HepG2 (cell line): ENCODE measurements around the gene C2orf80. TPM values are rescaled to one million over a fixed set of nuclear protein-coding genes. Genes with fewer than 3 reads are reported as not detected.

Experiments
- ATAC-seq: fragments of 200-7000 bp; cut with Tn5 transposase; 3 replicates; pipeline ENCODE4 v1.9.1; 2020; ENCODE audit warnings: mild to moderate bottlenecking, moderate library complexity
- BruUV-seq: library from RNA; stranded (reverse); fragments of 400-500 nt; replicated peaks from 2 replicates; lab custom pipeline; 2021; lab: Mats Ljungman, UMichigan
- CTCF ChIA-PET: fragments of 300-600 bp; formaldehyde crosslinking; extraction: SDS; loops from one replicate; lab custom pipeline; 2021; ENCODE audit warnings: low total read pairs, inconsistent platforms, low intra/inter-chr PET ratio; lab: Yijun Ruan, JAX
- POLR2A ChIA-PET: fragments of 350-600 bp; sonication (Branson Sonifier 250); formaldehyde crosslinking; loops from one replicate; lab custom pipeline; 2020; ENCODE audit warnings: antibody characterized with exemption, inconsistent platforms; lab: Yijun Ruan, JAX
- DNase-seq: peaks from one replicate; pipeline ENCODE4 v3.0.0-alpha.2; 2015; ENCODE audit warnings: low spot score
- FAIRE-seq: peaks from 3 replicates; lab custom pipeline; 2011; peaks lifted over from hg19 to GRCh38; lab: Jason Lieb, UNC
- H2AFZ ChIP-seq: one replicate; pipeline ENCODE4 v1.6.1; 2011; ENCODE audit warnings: low read length, inconsistent platforms
- H3K27ac ChIP-seq: fragments of 300-600 bp; 3 replicates; pipeline ENCODE4 v1.8.0; 2011; ENCODE audit warnings: mixed run types, mild to moderate bottlenecking, mixed read lengths, low read length, inconsistent platforms; ENCODE audit not compliant: insufficient read depth; ENCODE audit errors: extremely low read length
- H3K27me3 ChIP-seq, 2 experiments: fragments of 200-600 bp in 1 of 2; 2 replicates in 1 of 2; 3 replicates in 1 of 2; pipeline versions ENCODE4 v1.6.0 to v1.8.0; 2011; ENCODE audit warnings: low read length in 2 of 2, mild to moderate bottlenecking in 2 of 2, moderate library complexity in 2 of 2, inconsistent platforms in 1 of 2; ENCODE audit not compliant: insufficient read depth in 2 of 2, control insufficient read depth in 1 of 2
- H3K36me3 ChIP-seq, 2 experiments: fragments of 200-600 bp in 1 of 2; replicated peaks in 1 of 2; 2 replicates in 1 of 2; 3 replicates in 1 of 2; pipeline versions ENCODE4 v1.5.1 to v1.8.0; 2011; ENCODE audit warnings: low read length in 2 of 2, inconsistent platforms in 1 of 2; ENCODE audit not compliant: insufficient read depth in 2 of 2, control insufficient read depth in 1 of 2
- H3K4me1 ChIP-seq: 2 replicates; pipeline ENCODE4 v1.5.1; 2012; ENCODE audit warnings: low read length, inconsistent platforms; ENCODE audit not compliant: insufficient read depth
- H3K4me2 ChIP-seq: 2 replicates; pipeline ENCODE4 v1.6.0; 2011; ENCODE audit warnings: low read depth, low read length, inconsistent platforms
- H3K4me3 ChIP-seq, 3 experiments: fragments of 200-600 bp in 1 of 3; sonication (generic), shearing (Covaris generic) in 1 of 3; replicated peaks in 1 of 3; 2 replicates each; pipeline ENCODE4 v1.5.1; 2011 to 2016; ENCODE audit warnings: low read length in 3 of 3, inconsistent platforms in 2 of 3, low read depth in 2 of 3, mild to moderate bottlenecking in 2 of 3, control low read depth in 1 of 3, mixed read lengths in 1 of 3; ENCODE audit not compliant: insufficient read depth in 1 of 3
- H3K79me2 ChIP-seq: one replicate; pipeline ENCODE4 v1.6.1; 2011; ENCODE audit warnings: low read length, inconsistent platforms; ENCODE audit not compliant: insufficient read depth
- H3K9ac ChIP-seq: 2 replicates; pipeline ENCODE4 v1.6.0; 2011; ENCODE audit warnings: mild to moderate bottlenecking, low read depth, low read length, inconsistent platforms; ENCODE audit not compliant: insufficient read depth
- H3K9me3 ChIP-seq: 2 replicates; pipeline ENCODE4 v1.5.1; 2012; ENCODE audit warnings: mild to moderate bottlenecking, low read length
- H4K20me1 ChIP-seq: 2 replicates; pipeline ENCODE4 v1.6.0; 2011; ENCODE audit warnings: inconsistent platforms, mild to moderate bottlenecking, low read length, moderate library complexity; ENCODE audit not compliant: insufficient read depth
- CREM ChIP-seq, 2 experiments: sonication (generic) in 1 of 2; formaldehyde crosslinking in 1 of 2; IDR thresholded peaks; 2 replicates each; pipeline versions ENCODE4 v1.4.0 to v1.6.1; 2016 to 2020; ENCODE audit warnings: antibody characterized with exemption in 1 of 2, mild to moderate bottlenecking in 1 of 2, missing genetic modification reagents in 1 of 2
- FOXA3 ChIP-seq: IDR thresholded peaks from 2 replicates; pipeline ENCODE4 v1.6.1; 2016; ENCODE audit warnings: missing genetic modification reagents, missing compliant biosample characterization
- GMEB2 ChIP-seq: IDR thresholded peaks from 2 replicates; pipeline ENCODE4 v1.6.1; 2016; ENCODE audit warnings: missing biosample characterization, missing genetic modification reagents, low read depth
- MNT ChIP-seq: fragments of 450-650 bp; IDR thresholded peaks from 2 replicates; pipeline ENCODE4 v1.6.1; 2016
- MTA1 ChIP-seq: sonication (generic); formaldehyde crosslinking; IDR thresholded peaks from 2 replicates; pipeline ENCODE4 v1.4.0; 2020; ENCODE audit warnings: missing genetic modification reagents, mild to moderate bottlenecking, borderline replicate concordance
- ZNF567 ChIP-seq: sonication (generic); formaldehyde crosslinking; IDR thresholded peaks from 2 replicates; pipeline ENCODE4 v1.8.1; 2023; ENCODE audit warnings: mild to moderate bottlenecking, missing genetic modification reagents, borderline replicate concordance
- WGBS: methylation state at CpG from one replicate; pipeline ENCODE4 v1.1.6; 2017; ENCODE audit warnings: low lambda C conversion rate; 5-methylcytosine and 5-hydroxymethylcytosine counted together
- in situ Hi-C: cut with HindIII; loops from 2 replicates; pipeline ENCODE4 v1.10.0; 2017; ENCODE audit warnings: low pct_unique_long_range_greater_than_20kb; ENCODE audit not compliant: extremely low pct_ligation_motif_present
- intact Hi-C: fragments of 100-400 bp; cut with micrococcal nuclease; formaldehyde crosslinking; loops from one replicate; pipeline ENCODE4 v1.10.0; 2022; ENCODE audit not compliant: unreplicated experiment
- polyA plus RNA-seq, 8 experiments: library from polyadenylated mRNA; depleted of rRNA in 3 of 8; stranded (reverse) in 7 of 8; unstranded in 1 of 8; fragments of >200 nt; fragmentation: Illumina TruSeq in 4 of 8; extraction: Trizol in 4 of 8; gene quantifications; 2 replicates each; pipeline versions ENCODE4 v1.2.1 to v1.2.3, GENCODE V29; 2011 to 2016; ENCODE audit warnings: low read depth in 4 of 8, missing spikeins in 1 of 8, mixed read lengths in 1 of 8; ENCODE audit not compliant: insufficient read depth in 1 of 8
- total RNA-seq, 5 experiments: library from RNA; depleted of rRNA; stranded (reverse); fragments of >200 nt; fragmentation: Illumina TruSeq; extraction: Trizol; gene quantifications; 2 replicates each; pipeline ENCODE4 v1.2.3, GENCODE V29; 2016; ENCODE audit warnings: low read depth in 1 of 5

Gene C2orf80
- total and polyA plus RNA-seq, 2 of the 13 experiments (the other 11 are each of a cell fraction or from before 2014, with no cell fraction given): not detected

- Histone ChIP-seq H3K27ac (no peak overlapping the region), H3K4me1 (peaks cover 28% of the 10 kb centered on the region), H3K27me3 (no peaks in the 10 kb centered on the region), H4K20me1 (no peaks in the 10 kb centered on the region), H3K4me3 (no peak overlapping the region), H3K9ac (no peak overlapping the region), H3K79me2 (no peaks in the 10 kb centered on the region), H3K36me3 (no peaks in the 10 kb centered on the region), H2AFZ (no peak overlapping the region), H3K9me3 (no peaks in the 10 kb centered on the region), H3K4me2 (no peak overlapping the region)
- intact Hi-C loops: no loop called here
- ATAC-seq (no peak), FAIRE-seq (no peak), DNase-seq (no peak)
- BruUV-seq: no TSS peak
- POLR2A ChIA-PET: no interaction called here
- CTCF ChIA-PET: no interaction called here
- TF ChIP-seq MNT: no peak
- no peak for TF ChIP-seq MTA1 (CRISPR knock-in tag)
- 79% methylated on average over 4 of the region's 4 CpGs for WGBS
- in situ Hi-C loops: no loop called here
Observed at GRCh38 chr2:208127090-208127489, 62.7 kb downstream of the C2orf80 start.

GRCh38 chr2:208125251-208125650 is 64.6 kb downstream of the C2orf80 start:
- no peak for ATAC-seq
- WGBS: 2% methylated on average over 4 of the region's 4 CpGs

More at GRCh38 chr2:208125251-208125650, 64.6 kb downstream of the C2orf80 start:
- Histone ChIP-seq H4K20me1 (no peaks in the 10 kb centered on the region), H3K36me3 (no peaks in the 10 kb centered on the region), H3K27me3 (no peaks in the 10 kb centered on the region), H2AFZ (no peak overlapping the region), H3K4me2 (no peak overlapping the region), H3K9ac (no peak overlapping the region), H3K9me3 (no peaks in the 10 kb centered on the region), H3K27ac (no peak overlapping the region), H3K4me1 (peaks cover 18% of the 10 kb centered on the region), H3K79me2 (no peaks in the 10 kb centered on the region), H3K4me3 (no peak overlapping the region)
- intact Hi-C loops: no loop called here
- TF ChIP-seq ZNF567 (CRISPR knock-in tag): no peak
- TF ChIP-seq FOXA3 (CRISPR knock-in tag): peak; percentile 22; the same call in 1 of the 2 replicates
- TF ChIP-seq GMEB2 (CRISPR knock-in tag): no peak
- TF ChIP-seq CREM (IDR thresholded peaks at IDR 0.05): no peak
- TF ChIP-seq CREM (CRISPR knock-in tag; IDR thresholded peaks at IDR 0.05): no peak
- CTCF ChIA-PET: no interaction called here
- in situ Hi-C loops: no loop called here
- BruUV-seq: no TSS peak
- POLR2A ChIA-PET: interaction anchor here (1.6 kb wide), 1 partner anchor 11 kb away, joined by 5 read pairs; no protein-coding TSS in a partner anchor
- DNase-seq (no peak), FAIRE-seq (no peak)
